ENCODE measurements around the gene KCNG1.

The KCNG1 gene

DNA sequence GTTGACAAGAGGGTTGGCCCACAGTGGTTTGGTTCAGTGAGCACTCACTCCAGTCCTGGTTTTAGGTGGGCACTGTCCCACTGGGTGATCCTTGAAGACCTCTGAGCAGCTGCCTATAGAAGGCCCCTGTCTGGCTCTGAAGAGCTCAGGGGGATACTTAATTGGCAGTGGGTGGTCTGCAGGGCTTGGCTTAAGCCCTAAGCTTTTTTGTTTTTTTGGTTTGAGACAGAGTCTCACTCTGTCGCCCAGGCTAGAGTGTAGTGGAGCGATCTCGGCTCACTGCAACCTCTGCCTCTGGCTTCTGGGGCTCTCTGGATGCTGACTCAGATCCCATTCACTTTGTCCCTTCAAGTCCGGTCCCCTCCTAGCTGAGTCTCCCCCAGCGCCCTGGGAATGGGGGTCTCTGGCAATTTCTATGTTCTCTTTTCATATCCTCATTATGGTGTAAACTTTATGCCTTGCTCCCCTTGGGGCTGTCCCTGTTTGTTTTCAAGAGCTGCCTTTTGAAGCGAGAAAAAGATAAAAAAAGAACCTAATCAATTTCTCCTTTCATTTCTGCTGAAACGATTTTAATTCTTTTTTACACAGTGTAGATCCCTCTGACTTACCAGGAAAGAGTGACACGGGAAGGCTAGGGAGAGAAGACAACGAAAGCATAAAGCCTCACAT is 12.2 kb upstream of the KCNG1 start:
- DNase-seq = no peak

DNA sequence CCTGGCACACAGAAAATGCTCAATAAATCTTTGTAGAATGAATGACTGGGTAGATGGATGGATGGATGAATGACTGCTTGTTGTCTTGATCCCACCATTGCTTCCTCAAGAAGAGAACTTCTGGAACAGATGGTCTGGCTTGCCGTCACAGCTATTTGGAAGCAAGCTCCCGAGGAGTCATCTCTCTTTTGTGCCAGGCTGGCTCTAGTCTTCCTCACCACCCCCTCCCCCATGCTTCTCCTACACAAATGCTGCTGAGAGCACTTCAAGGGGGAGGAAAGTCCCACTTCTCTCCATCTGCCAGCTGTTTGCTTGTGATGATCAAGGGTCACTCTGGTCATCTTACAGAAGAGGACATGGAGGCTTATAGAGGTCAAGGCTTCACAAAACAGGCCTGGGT is 11.6 kb upstream of the KCNG1 start:
- DNase-seq = no peak

DNA sequence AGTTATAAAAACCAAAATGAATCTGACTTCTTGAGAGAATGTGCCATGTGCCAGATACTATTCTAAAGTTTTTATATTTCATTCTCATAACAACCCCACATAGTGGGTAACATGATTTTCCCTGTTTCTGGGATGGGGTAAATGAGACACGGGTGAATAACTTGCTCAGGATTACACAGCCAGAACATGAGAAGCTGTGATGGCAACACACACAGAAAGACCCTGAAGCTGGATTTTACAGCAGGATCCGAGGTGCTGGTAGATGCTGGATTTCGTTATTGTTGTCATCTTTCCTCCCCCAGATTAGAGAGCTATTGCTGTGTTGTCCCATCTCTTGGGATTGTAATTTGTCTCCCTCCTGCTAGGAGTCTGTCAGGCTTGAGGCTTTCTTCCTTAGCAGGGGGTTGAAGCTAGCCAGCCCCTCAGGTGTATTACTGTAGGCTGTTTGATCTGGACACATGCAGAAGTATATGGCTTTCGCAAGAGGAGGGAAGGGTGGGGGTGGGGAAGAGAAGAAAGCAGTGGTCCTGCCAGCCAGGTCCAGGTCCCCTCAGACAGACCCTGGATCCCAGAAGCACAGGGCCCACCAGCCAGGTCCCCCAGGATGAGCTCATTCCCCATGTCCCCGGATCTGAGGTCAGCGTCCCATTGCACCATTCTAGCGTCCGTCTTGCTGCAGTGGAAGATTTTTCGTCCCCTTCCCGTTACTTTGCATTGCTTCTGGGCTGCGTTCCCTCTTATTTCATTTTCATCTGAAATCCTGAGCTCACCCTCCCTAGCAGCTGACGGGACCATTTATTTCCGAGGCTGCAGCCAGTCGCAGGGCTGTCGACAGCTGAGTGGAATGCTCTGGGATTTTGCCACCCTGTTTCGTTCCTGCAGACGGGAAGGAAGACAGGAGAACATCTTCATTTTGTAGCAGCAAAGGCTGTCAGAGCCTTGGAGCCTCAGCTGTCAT is 7.3 kb upstream of the KCNG1 start:
- DNase-seq = no peak

DNA sequence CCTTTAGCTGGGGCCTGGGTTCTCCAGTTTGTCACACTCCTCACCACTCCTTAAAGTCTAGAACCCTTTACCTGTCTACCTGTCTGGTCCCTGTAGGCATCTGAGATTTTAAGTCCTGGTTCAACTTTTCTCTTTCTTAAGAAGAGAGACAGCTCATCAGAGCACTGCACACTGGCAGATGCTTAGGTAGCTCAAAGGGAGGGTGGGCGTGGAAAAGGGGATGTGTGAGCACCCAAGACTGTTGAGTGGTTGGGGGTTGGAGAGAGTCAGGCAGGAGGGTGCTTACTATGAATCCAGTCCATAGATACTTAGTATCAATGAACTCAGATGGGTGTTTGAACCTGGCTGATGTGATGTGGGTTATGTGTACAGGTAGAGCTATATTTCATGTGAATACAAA is 6.6 kb upstream of the KCNG1 start:
- DNase-seq = no peak

DNA sequence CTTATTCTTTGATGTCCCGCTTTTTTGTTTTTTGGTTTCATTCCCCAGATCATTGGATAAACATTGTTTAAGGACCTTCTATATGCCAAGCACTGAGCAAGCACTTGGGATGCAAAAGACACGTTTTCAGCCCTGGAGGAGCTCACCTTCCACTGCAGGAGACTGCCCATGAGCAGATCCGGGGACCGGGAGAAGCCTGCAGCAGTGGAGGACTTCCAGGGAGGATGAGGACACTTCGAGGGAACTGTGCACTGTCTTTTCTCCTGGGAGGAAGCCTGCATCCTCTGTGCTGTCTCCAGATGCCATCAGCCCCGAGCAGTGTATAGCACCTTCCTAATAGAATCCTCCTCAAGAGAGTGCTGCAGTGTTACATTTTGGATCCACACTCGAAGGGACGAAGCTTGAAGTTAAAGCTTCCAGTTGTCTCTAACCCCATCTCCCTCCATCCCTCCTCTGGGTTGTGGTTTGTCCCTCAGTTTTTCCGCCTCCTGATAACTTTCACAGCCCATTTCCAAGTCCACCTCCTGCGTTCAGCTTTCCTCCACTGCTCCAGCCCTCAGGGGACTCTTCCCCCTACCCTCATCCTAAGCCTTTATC is 5.8 kb upstream of the KCNG1 start:
- no peak for DNase-seq

DNA sequence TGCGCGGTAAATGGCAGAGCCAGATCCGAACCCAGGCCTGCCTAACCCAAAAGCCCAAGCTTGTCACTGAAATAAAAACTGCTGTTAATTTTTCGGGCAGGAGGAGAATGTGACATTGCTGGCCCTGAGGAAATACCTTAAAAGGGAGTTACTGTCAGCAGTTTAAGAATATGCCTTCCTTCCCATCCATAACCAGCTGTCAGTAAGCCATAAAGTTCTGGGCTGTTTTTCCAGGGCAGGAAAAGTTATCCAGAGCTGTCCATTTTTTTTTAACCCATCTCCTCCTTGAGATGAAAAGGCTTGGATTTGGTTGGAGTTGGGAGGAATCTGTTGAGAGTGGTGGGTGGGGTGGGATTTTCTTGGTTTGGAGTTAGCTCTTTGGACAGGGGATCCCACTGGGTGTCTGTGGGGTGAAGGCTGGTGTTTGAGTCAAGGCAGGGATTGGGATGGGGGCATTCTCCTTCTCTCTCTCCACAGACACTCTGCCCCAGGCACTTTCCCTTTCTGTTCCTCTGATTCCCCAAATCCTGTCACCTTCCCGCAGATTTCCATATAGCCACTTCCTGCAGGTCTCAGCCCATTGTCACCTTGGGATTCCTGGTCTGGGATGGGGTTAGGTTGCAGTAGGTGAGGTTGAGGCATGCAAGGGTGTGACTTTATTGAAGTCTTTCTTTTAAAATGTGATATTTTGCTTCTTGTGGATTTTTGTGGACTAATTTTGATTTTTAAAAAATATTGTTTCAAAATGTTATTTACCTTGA is 4.3 kb upstream of the KCNG1 start:
- no peak for DNase-seq

DNA sequence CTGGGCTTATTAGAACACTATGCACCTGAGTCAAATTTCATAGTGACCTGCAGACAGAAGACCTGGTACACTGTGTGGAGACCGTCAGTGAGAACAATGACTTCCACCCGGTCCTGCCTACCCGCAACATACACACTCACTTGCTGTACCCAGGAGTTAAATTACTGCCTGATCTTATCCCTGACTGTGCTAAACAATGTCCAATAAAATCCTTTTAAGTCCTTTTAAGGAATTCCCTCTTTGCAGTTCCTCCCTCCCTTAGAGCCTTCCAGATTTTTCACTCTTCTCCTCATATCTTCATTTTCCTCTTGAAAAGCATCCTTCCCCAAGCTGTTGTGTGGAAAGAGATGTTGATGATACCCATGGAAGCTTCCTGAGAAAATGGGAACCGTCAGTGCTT is 3.4 kb upstream of the KCNG1 start:
- no peak for DNase-seq

DNA sequence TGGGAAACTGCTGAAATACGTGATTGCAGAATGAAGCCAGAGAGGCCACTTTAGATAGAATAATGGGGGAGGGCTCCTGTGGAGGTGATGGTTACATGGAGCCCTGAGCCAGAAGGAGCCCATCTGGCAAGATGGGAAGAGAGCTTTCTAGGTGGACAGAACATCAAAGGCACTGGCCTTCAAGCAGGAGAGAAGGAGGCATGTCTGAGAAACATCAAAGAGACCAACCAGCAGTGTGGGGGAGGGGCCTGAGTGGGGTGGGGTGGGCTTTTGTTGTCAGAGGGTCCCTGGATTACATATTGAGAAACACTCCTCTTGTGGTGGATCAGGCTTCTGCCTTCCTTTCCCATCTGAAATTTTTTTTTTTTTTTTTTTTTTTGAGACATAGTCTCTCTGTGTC is 1.9 kb upstream of the KCNG1 start:
- no peak for DNase-seq

DNA sequence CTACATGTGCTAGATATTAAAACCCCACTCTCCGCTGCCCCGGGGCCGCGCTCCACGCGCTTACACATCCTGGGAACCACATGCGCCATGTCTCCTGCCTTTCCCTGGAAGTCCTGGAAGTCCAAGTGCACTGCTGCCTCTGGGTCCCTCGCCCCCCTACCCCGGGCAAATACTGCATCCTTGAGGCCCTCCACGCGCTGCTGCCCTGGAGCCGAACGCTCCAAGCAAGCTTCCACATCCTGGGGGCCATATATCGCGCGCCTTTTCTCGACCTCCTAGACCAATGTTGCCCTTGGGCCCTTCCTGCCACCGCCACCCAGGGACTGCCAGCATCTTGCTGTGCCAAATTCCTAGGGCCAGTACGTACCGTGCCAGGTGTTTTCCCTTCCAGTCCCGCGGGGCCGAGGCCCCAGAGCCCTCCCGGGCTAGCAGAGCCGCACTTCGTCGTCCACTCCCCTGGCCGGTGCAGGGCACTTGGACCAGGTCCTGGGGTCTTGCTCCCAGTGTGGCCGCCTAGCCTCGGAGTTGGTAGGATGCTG is 779 bp upstream of the KCNG1 start:
- DNase-seq = no peak

DNA sequence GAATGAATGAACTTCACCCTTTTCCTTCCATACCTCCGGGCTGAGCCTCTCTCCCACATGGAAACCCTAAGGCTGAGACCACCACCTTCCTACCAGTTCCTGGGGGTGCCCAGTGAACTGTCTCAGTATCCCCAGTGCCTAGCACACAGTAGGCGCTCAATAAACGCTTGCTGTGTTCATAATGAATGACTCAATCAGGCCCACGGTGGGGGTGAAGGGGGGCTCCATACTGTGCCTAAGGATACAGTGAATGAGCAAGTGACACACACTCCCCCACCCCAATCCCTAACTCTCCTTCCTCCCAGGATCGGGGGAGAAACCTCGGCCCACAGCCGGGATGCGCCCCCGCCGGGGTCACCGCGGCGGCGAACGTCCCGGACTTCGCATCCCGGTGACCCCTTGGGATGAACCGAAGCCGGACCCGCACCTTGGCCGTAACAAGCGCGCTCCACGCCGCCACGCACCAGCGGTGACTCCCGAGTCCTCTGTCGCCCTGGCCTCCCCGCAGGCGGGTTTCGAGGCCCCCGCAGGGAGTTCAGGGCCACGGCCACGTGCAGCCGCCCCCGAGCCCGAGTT is 592 bp downstream of the KCNG1 start:
- no peak for DNase-seq

DNA sequence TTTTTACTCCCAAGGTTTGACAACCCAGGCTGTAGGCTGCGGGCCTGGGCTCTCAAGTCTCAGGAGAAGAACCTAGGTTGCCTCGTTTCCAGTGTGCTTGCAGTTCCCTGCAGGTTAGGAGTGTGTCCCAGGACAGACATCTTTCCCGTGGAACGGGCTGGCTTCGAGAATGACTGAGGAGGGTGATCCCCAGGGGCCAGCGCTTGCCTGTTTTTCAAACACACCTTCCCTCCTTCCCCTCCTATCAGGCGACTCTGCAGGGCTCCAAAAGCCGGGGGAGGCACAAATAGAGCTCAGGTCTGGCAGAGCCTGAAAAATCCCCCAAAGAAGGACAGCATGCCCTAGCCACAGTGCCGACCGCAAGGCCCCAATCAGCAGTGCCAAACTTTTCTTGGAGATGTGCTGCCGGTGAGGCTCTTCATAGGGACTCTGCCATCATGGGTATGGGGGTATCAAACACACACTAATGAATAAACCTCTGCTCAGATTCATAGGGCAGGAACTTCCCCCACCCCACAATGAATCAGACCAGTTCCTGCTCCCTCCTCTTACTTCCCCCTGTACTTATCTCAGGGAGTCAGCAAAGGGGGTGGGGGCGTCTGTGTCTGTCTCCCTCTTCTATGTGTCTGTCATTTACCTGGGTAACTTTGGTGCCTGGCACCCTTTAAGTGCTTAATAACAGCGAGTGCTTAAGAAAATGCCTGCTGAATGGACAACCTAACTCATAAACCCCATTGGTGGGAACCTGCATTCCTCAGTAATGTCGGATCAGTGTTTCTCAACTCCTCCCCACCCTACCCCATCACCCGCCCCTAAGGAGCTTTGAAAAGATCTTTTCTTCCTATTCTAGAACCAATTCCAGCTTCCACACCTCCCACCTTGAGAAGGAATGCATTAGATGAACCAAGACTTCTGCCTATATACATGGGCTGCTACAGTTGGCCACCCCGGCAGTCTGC is 1.6 kb downstream of the KCNG1 start:
- DNase-seq = no peak

DNA sequence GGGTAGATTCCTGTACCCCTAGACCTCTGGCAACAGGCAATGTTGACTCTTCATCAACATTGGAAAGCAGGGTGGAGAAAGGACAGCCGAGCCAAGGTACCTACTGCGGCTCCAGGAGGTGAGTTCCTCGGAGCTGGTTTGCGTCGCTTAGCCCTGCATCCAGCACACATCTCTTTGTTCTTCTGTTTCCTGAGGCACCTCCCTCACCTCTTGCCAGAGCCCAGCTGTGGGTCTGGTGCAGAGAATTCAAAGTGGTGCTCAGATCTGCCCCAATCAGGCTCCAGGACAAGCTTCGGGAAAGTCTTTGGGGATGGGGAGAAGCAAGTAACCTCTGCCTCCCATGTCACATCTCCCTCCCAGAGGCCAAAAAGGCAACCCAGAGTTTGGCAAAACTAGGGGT is 2.2 kb downstream of the KCNG1 start:
- no peak for DNase-seq

DNA sequence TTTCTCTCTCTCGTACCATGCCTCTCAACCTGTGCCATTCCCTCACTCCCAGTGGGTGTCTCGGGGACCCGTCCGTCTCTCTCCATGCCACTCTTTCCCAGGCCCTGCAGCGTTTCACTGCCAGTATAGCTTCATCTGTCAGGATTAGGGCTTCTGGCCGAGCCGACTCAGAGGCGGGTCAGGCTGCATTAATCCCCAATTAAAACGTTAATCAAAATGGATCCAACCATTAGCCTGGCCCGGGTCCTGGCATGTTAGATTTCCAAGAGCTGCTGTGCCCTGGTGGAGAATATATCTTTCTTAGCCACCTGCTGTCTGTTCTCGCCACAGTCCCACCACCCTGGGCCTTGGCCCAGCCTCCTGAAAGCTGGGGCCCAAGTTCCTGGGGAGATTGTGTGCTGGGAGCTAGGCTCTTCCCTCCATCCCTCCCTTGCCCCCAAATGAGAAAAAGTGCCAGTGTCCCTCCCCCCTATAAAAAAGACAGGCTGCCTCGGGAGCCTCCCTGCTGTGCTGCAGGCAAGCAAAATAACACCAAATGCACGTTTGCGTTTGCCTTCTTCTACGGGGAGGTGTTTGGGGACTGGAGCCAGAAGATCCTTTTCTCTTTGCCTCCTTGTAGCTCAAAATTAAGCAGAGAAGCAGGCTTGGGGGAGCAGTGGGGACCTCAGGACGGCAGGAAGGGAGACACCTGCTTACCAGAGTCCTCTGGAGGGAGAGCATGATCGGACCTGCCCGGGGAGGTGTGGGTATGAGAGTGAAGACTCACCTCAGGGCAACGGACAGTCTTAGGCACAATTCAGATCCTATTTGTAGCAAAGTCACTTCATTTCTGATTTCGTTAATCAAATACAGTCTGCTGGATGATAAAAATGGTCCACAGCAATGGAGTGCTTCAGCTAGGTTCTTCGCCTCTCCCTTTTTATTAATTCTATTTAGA is 3.0 kb downstream of the KCNG1 start:
- DNase-seq = no peak

DNA sequence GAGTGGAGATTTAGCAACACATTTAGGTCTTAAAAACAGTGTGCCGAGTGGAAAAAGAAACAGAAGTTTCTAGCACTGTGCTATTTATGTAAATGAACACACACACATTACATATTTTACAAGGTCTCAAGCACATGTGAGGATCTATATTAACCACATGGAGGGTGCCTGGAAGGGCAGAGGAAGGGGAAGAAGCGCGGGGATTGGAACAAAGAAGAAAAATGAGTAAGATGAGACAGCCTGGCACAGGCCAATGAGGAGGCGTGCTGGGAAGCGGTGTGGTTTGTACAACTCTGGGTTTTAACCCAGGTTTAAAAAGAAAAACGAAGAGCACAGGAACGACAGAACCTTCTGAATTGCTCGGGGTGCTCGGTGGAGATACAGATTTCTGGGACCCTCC is 5.7 kb downstream of the KCNG1 start:
- no peak for DNase-seq

DNA sequence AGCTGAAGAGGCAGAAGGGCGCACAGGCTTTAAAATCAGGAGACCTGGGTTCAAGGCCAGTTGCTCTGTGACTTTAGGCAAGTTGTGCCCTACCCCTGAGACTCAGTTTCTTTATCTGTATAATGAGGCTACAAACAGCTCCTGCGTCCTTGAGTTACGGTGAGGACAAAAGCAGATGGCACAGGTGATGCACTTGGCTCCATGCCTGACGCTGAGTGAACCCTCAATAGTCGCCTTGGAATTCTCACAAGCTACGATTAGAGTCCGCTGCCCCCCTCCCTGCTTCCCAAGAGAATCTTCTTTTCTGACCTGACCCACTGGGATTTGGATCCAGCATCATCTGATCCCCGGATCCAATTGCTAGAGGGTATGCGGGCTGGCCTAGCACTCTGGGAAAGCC is 6.4 kb downstream of the KCNG1 start:
- no peak for DNase-seq

DNA sequence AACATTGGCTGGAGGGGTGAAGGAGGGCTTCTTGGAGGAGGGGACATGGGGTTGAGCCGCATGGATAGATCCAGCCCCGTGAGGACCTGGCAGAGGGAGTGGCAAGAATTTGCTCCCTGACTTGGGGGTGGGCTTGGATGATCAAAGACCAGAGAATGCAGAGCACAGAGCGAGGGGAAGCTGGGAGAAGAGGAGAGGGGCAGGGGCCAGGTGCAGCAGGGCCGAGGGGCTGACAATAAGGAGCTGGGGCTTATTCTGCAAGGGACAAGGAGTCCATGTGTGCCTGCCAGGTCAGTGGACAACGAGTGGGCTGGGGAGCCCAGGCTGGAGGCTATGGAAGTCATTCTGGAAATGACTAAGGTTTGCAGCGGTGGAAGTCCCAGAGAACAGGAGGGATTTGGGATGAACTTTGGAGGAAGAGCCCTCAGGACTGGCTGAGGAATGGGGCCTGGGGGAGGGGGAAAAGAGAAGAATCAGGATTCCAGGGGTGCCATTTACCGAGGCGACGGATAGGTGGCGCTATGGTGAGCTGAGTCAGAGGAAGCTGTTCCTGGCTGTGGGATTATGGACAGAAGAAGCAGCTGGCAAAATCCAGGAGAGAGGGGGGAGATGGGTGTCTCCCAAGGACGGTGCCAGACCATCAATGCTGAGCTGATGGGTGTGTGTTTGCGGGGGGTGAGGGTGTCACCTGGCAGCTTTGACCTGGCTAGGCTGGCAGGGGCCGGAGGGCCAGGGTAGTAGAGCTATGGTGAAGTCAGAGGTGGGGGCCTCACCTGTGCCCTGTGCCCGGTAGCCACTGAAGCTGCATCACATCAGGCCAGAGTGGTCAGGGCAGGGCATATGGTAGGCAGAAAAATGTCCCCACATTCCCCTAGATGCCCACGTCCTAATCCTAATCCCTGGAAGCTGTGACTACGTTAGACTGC is 7.8 kb downstream of the KCNG1 start:
- no peak for DNase-seq

DNA sequence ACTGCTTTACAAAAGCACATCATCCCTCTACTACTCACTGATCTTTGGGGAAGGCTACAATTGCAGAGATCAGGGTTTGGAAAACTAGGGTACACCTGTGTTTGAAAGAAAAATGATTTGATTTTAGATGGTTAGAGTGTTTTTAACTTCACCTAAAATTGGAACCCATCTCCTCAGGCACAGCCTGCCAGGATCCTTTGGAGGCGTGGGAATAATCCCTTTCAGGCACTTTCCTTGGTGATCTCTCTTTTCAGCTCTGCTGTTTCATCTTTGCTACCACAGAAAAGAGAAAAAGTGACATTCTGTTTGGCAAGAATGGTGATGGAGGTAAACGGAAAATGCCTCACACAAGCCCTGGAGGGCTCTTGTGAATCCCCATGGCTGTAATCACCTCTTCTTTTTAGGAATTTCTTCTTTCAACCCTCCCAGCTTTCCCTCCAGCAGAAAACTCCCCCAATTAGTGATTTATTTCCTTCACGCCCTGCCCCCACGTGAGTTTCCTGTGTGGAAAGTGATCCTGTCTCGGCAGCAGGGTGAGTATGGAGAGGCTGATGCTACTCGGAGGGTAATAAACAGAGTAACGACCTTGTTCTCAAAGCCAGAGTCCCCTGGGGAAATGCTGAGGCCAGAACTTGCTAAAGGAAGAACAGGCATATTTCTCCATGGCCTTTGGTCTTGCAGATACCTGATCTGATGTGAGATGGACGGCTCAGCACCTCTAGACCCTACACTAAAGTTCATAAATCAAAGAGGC is 9.2 kb downstream of the KCNG1 start:
- no peak for DNase-seq

DNA sequence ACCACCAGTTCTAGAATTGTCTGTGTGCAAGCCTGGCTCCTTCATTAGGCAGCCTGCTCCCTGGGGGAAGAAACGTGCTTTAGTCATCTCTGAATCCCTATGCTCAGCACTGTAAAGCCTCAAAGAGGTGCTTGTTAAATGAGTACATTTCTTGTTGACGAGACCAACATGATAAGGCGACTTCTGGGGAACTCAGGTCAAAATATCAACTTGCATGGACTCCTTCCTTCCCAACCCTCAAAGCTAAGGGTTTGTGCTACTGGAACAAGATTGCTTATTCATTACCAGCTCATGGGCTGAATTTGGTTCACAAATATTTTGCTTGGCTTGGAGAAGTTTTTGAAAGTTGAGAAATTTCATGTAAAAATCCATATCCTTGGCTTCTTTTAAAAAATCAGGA is 10.6 kb downstream of the KCNG1 start:
- no peak for DNase-seq
